Hepatocyte (in vitro differentiated cells): ENCODE measurements around the gene SLCO1B1.

Experiments used
- EZH2 ChIP-seq: fragments of 200-600 bp; sonication (generic); IDR thresholded peaks from 2 replicates; pipeline ENCODE4 v1.6.1; 2016; ENCODE audit warnings: antibody characterized with exemption, mild to moderate bottlenecking, borderline replicate concordance
- TF ChIP-seq, protein P1 (sequence below): fragments of 200-600 bp; sonication (generic); IDR thresholded peaks from 2 replicates; pipeline ENCODE4 v1.5.1; 2016; ENCODE audit warnings: antibody characterized with exemption, mild to moderate bottlenecking; ENCODE audit not compliant: poor library complexity

- TF ChIP-seq, protein P1, sequence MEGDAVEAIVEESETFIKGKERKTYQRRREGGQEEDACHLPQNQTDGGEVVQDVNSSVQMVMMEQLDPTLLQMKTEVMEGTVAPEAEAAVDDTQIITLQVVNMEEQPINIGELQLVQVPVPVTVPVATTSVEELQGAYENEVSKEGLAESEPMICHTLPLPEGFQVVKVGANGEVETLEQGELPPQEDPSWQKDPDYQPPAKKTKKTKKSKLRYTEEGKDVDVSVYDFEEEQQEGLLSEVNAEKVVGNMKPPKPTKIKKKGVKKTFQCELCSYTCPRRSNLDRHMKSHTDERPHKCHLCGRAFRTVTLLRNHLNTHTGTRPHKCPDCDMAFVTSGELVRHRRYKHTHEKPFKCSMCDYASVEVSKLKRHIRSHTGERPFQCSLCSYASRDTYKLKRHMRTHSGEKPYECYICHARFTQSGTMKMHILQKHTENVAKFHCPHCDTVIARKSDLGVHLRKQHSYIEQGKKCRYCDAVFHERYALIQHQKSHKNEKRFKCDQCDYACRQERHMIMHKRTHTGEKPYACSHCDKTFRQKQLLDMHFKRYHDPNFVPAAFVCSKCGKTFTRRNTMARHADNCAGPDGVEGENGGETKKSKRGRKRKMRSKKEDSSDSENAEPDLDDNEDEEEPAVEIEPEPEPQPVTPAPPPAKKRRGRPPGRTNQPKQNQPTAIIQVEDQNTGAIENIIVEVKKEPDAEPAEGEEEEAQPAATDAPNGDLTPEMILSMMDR = no peak
- TF ChIP-seq EZH2 = no peak
These were observed 133.2 kb downstream of the SLCO1B1 start for GRCh38 chr12:21264232-21264631.
